Measurements from ENCODE around the gene NLRP6. TPM values are rescaled to one million over a fixed set of nuclear protein-coding genes. Genes with fewer than 3 reads are reported as not detected.
"Not testable (repeated sequence)": the region's sequence is repeated elsewhere in the genome, so short reads cannot be mapped to it uniquely, and the experiment has no call there.

The NLRP6 gene
- total and polyA plus RNA-seq, 8 donors, result 0.06 to 1.5 (median 0.17) TPM; not detected in 4

DNA sequence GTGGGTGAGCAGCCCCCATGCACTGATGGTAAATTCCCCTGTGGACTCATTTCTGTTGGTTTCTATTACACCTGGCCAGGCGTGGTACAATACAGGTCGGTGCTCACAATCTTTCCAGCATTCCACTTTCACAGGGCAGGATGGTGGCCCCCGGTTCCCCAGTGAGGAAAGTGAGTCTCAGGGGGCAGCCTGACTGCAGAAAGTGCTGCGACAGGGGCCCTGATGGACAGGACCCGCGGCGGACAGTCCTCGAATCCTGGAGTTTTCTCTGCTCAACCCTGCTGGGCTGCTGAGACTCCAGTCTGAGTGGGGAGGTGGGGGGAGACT is 7.7 kb downstream of the NLRP6 start:
- DNase-seq (peak in 1 of 4 donors; percentile 34), ATAC-seq (no peak)
- Histone ChIP-seq H3K36me3 (peaks cover 0 to 3% of the 10 kb centered on the region in 2 donors), H3K9me3 (no peaks in the 10 kb centered on the region), H3K4me3 (no peak overlapping the region), H3K4me1 (peaks cover 4 to 37% of the 10 kb centered on the region in 2 donors), H3K27ac (no peak overlapping the region), H3K27me3 (peaks cover 22 to 60% of the 10 kb centered on the region in 2 donors)
- intact Hi-C loops (cut with DNase I), result no loop called here
- TF ChIP-seq, protein P1, sequence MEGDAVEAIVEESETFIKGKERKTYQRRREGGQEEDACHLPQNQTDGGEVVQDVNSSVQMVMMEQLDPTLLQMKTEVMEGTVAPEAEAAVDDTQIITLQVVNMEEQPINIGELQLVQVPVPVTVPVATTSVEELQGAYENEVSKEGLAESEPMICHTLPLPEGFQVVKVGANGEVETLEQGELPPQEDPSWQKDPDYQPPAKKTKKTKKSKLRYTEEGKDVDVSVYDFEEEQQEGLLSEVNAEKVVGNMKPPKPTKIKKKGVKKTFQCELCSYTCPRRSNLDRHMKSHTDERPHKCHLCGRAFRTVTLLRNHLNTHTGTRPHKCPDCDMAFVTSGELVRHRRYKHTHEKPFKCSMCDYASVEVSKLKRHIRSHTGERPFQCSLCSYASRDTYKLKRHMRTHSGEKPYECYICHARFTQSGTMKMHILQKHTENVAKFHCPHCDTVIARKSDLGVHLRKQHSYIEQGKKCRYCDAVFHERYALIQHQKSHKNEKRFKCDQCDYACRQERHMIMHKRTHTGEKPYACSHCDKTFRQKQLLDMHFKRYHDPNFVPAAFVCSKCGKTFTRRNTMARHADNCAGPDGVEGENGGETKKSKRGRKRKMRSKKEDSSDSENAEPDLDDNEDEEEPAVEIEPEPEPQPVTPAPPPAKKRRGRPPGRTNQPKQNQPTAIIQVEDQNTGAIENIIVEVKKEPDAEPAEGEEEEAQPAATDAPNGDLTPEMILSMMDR (IDR thresholded peaks at IDR 0.05), result no peak

DNA sequence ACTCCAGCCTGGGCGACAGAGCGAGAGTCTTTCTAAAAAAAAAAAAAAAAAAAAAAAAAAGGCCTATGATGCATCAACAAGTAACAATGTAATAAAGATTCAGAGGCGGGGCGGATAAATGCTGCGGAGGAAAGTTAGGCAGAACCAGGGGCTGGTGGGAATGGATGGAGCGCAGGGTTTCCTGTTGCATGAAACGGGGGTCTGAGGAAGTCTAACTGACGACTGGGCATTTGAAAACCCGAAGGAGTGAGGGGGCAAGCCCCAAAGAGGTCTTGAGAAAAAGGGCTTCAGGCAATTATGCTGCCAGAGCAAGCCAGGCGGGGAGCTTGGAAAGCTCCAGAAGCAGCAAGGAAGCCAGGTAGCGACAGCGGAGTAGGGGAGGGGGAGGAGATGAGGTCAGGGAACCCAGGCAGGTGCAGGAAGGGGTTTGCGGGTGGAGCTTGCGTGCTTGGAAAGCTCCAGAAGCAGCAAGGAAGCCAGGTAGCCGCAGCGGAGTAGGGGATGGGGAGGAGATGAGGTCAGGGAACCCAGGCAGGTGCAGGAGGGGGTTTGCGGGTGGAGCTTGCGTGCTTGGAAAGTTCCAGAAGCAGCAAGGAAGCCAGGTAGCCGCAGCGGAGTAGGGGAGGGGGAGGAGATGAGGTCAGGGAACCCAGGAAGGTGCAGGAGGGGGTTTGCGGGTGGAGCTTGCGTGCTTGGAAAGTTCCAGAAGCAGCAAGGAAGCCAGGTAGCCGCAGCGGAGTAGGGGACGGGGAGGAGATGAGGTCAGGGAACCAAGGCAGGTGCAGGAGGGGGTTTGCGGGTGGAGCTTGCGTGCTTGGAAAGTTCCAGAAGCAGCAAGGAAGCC is 9.0 kb downstream of the NLRP6 start:
- Histone ChIP-seq H3K27me3 (peaks cover 9 to 46% of the 10 kb centered on the region in 2 donors), H3K4me3 (peak overlapping the region in 1 of 2 donors; percentile 79), H3K4me1 (peaks cover 4 to 24% of the 10 kb centered on the region in 2 donors), H3K36me3 (peaks cover 0 to 16% of the 10 kb centered on the region in 2 donors)
- intact Hi-C loops (cut with DNase I); H3K27ac ChIP-seq; ATAC-seq; H3K9me3 ChIP-seq: not testable (repeated sequence)
- peak in 2 of 4 donors; percentile 37 to 61 for DNase-seq

DNA sequence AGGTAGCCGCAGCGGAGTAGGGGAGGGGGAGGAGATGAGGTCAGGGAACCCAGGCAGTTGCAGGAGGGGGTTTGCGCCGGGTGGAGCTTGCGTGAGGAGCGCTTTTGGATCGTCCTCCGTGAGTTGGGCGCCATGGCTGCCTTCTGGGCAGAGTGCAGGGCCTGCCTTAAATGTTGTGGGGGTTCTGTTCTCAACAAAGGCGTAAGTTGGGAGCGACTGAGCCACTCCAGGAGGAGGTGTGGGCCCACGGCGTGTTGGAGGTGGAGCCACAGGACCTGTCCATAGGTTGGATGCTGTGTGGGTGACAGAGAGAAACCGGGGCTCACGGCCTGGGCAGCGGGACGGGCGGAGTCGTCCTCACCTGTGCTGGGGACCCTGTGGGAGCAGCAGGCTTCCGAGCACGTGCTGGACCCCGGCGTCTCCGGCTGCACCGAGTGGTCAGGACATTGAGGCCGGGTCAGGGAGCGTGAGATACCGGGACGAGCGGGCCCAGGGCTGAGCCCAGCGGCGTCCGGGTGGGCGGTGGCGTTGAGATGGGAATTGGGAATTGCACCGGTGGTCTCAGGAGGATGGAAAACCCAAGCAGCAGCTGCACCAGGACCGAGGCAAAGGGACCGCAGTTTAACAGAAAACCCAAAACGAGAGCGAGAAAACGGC is 9.7 kb downstream of the NLRP6 start:
- peaks cover 4 to 24% of the 10 kb centered on the region in 2 donors for H3K4me1 ChIP-seq
- intact Hi-C loops (cut with DNase I), result no loop called here
- no peaks in the 10 kb centered on the region for H3K9me3 ChIP-seq
- H3K4me3 ChIP-seq, result peak overlapping the region; percentile 57 to 79
- ATAC-seq (peak; percentile 29), DNase-seq (peak in 2 of 4 donors; percentile 38 to 83)
- H3K36me3 ChIP-seq, result peaks cover 0 to 24% of the 10 kb centered on the region in 2 donors
- H3K27ac ChIP-seq, result peak overlapping the region; percentile 0 to 77
- TF ChIP-seq, protein P1 (IDR thresholded peaks at IDR 0.05), result no peak
- peaks cover 1 to 39% of the 10 kb centered on the region in 2 donors for H3K27me3 ChIP-seq

DNA sequence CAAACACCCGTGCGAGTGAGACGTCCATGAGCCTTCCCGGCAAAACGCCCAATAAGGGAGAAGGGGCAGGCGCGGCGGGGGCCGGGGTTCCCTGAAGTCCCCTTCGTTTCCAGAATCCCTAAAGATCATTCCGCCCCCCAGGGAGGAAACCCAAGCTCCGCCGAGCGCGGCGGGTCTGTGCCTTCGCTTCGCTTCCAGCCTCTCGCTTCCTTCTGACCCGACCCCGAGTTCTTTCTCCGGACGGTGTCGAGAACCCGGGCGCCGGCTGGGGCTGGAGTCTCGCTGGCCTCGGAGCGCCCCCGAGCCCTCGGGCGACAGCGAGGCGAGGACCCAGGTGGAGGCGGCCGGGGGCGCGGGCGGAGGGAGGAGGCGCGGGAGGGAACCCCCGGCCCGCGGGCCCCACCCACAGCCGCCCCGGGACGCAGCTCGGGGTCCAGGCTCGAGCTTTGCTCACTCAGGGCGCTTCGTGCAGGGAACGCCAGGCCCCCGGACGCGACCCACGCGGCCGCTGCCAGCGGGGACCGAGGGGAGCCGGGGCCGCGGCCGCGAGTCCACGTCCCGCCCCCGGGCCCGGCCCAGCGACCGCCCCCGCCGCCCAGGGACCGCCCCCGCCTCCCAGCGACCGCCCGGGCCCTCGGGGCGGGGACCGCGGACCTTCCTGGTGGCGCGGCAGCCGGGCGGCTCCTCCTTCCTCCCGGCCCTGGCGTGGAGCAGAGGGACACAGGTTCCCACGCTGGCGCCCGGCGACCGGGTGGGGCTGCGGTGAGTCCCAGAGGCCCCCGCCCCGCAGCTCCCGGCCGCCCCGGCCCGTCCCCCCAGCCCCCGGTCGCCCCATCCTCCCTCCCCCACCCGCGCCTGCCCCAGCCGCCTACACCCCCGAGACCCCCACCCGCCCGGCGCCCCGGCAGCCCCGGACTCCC is 10.5 kb downstream of the NLRP6 start, which contains the start of gene PGGHG:
Gene PGGHG, plus strand, starts transcription at position 649 of the 920 bp plus-strand sequence. CDS start 691 bp downstream, outside the sequence.
- H3K4me3 ChIP-seq, result peak within 1 kb of the TSS; percentile 57 to 79
- peaks cover 0 to 31% of the 10 kb centered on the region in 2 donors for H3K36me3 ChIP-seq
- H3K27ac ChIP-seq, result peak within 1 kb of the TSS; percentile 33 to 77
- H3K27me3 ChIP-seq, result peaks cover 0 to 31% of the 10 kb centered on the region in 2 donors
- ATAC-seq (peak; percentile 92), DNase-seq (peak in 3 of 4 donors; percentile 65 to 98 (median 83))
- intact Hi-C loops (cut with DNase I), result no loop called here
- TF ChIP-seq, protein P1 (IDR thresholded peaks at IDR 0.05), result no peak
- peaks cover 4 to 24% of the 10 kb centered on the region in 2 donors for H3K4me1 ChIP-seq
- H3K9me3 ChIP-seq, result no peaks in the 10 kb centered on the region

DNA sequence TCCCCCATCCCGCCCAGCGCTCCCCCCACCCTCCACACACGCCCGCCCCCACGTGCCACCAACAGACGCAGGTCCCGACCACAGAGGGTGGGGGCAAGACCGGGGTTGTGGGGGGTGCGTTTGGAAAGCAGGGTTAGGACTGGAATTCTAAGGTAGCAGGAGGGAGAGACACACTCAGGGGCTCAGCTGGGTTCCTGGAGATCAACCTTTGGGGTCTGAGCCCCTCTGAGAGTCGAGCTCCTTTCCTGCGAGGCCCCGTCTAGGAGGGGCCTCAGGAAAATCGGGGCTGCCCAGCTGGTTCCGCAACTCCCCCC is 11.1 kb downstream of the NLRP6 start:
- intact Hi-C loops (cut with DNase I), result no loop called here
- ATAC-seq (no peak), DNase-seq (no peak)
- H3K27ac ChIP-seq, result peak overlapping the region; percentile 33 to 77
- H3K27me3 ChIP-seq, result peaks cover 0 to 25% of the 10 kb centered on the region in 2 donors
- peaks cover 4 to 24% of the 10 kb centered on the region in 2 donors for H3K4me1 ChIP-seq
- peaks cover 0 to 38% of the 10 kb centered on the region in 2 donors for H3K36me3 ChIP-seq
- H3K4me3 ChIP-seq, result peak overlapping the region; percentile 24 to 79
- TF ChIP-seq, protein P1 (IDR thresholded peaks at IDR 0.05), result no peak
- H3K9me3 ChIP-seq, result no peaks in the 10 kb centered on the region

Measured in left lung (tissue), 10 donors.